GM04503 (cell line): ENCODE measurements around the gene MROH7.

ENCODE experiments used
- DNase-seq: peaks from one replicate; pipeline ENCODE4 v3.0.0-alpha.2; 2012; ENCODE audit warnings: low read depth

The MROH7 gene

DNA sequence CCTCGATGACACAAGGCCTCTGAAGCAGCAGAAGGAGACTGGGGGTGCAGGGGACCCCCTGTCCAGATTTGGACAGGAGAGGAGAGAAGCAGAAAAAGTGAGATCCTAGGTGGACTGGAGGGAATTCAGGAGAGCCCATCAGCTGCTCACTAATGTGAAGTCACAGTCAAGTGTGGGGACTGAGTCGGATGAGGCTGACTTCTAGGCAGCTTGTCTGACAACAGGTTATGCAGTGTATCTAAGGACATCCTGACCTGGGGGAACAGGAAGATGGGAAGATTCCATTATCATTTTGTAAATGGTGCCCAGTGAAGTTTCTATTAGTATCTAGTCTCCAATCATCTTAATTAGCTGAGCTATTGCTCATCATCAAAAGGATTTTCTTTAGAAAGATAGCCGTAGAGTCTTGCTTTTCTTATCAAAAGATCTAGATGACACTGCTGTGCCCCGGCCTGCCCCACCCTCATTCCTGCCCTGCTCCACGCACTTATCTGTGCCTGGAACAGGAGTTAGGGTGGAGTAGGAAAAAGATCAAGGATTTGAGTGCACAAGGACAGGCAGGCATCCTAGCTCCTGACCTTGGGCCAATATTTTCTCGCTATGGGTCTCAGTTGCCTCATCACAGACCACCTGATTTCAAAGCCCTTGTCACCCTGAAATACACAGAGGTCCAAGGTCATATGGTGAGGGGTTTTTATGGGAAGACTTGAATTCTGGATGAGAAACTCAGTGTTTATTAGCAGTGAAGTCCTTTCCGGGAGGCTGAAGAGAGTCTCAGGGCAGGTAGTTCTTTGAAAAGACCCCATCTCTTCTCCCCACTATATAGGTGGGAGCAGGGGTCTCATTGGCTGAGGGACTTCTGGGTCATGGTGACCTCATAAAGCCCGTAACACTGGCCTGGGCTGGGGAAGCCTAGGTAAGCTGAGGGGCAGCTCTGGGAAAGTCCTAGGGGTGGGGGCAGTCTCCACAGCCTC is at the start of gene MROH7:
Gene MROH7 (plus strand): TSS at position 924 of the 974 bp plus-strand sequence. CDS start 11,141 bp downstream, outside the sequence.
- DNase-seq: no peak

DNA sequence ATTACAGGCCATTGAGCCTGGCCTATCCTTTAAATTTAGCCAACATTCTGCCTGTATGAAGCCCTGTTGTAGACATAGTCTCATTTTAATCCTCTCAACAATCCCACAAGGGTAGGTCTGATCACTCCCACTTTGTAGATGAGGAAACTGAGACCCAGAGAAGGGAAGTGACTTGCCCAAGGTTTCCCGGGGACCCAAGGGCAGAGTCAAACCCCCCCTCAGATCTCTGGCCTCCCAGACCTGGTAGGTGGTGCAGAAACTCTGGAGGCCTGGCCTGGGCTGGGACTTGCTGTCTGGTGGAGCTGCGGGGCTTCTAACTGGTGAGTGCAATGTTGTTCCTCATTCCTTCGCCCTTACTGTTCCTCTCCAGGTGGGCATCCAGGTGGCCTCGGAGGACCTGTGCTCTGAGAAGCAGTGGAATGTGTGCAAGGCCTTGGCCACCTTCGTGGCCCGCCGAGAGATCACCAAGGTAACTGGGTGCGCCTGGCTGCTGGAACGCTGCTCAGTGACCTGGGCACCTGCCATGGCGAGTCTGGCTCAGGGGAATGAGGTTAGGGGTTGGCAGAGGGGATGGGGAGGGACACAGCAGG is 47.9 kb upstream of the MROH7 start:
- no peak for DNase-seq

DNA sequence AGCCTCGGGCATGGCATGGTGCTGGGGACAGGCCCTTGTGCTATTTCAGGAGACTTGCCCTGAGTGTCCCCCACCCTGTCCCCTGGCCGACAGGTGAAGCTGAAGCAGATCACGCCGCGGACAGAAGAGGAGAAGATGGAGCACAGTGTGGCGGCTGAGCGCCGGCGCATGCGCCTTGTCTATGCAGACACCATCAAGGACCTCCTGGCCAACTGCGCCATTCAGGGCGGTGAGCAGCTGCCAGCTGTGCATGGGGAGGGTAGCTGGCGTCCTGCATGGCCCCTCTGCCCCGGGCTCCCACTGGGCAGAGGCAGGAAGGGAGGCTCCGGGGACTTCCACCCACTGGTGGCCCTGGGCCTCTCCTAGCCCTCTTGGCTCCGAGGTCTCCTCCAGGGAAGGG is 47.1 kb upstream of the MROH7 start:
- DNase-seq: no peak

DNA sequence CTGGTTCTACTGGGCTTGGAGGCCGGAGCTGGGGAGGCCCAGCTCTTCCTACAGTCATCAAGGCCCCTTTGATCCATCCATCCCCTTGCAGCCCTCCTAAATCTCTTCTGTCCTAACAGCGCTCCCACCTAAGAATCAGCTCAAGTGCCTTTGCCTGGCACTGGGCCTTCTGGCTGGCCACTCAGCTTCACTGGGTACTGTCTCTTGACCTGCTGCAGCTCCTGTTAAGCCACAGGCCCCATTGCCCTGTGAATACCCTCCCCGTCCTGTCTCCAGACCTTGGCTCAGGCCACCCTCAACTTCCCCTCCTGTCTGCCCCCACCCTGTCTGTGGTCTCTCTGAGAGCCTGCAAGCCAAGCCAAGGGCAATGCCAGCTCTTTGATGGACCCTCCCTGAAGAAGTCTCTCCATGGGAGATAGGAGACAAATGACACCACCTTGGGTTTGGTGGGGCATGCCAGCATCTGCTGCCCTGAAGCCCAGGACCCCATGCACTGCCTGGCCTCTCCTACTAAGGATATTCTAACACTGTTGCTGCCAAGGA is 45.6 kb upstream of the MROH7 start:
- no peak for DNase-seq

DNA sequence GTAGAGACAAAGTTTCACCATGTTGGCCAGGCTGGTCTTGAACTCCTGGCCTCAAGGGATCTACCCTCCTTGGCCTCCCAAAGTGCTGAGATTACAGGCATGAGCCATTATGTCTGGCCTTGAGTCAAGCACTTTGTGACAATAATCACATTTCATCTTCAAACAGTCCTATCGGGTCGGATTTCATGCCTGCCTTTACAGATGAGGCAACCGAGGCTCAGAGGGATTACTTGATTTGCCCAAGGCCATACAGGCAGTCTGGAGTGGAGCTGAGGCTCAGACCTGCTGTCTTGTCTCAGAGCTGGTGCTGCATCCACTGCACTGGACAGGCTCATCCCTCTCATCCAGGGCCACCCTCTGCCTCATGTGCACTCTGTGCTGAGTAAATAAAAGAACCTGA is 44.8 kb upstream of the MROH7 start:
- no peak for DNase-seq

DNA sequence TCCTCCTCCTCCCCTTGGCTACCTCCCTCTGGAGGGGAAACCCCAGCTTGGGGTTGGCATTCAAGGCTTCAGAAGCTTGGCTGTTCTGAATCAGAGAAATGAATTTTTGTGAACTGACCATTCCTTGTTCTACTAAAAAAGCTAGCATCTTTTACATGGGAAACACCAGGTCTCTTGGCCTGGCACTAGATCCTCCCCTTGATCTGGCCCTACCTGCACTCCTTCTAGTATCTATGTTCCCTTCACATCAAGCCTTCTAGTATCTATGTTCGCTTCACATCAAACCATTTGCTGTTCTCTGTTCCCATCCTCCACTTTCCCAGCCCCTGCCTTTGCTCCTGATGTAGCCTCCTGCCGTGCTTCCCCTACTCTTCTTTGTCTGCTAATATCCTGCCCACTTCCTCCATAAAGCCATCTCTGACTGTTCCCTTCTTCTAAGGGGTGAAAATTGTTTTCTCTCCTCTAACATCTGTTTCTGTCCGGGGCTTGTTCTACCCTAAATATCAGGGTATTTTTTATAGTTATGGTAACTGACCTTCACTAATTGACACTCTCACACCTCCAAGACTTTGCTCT is 44.0 kb upstream of the MROH7 start:
- DNase-seq: no peak

DNA sequence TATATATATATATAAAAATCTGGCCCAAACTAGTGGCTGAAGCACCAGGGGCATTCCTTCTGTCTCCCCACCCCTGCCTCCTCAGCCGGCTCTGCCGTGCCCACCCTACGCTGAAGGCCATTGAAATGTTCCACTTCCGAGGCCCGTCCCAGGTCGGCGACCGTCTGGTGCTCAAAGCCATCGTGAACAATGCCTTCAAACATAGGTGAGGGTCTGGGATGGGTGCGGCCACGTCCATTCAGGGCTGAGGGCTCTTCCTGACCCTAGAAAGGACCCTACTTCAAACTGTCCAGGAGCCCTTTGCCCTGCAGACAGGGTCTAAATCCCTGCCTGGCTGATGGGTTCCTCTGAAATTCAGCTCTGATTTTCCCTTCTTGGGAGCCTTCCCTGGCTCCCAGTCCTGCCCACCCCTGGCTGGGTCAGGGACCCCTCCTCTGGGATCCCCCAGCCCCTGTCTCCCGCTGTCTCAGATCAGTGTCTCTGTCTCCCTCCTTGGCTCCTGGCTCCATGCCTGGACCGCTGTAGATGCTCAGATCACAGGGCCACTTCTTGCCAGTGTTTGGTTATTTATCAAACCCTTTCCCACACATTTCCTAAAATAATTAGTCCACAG is 42.3 kb upstream of the MROH7 start:
- no peak for DNase-seq

DNA sequence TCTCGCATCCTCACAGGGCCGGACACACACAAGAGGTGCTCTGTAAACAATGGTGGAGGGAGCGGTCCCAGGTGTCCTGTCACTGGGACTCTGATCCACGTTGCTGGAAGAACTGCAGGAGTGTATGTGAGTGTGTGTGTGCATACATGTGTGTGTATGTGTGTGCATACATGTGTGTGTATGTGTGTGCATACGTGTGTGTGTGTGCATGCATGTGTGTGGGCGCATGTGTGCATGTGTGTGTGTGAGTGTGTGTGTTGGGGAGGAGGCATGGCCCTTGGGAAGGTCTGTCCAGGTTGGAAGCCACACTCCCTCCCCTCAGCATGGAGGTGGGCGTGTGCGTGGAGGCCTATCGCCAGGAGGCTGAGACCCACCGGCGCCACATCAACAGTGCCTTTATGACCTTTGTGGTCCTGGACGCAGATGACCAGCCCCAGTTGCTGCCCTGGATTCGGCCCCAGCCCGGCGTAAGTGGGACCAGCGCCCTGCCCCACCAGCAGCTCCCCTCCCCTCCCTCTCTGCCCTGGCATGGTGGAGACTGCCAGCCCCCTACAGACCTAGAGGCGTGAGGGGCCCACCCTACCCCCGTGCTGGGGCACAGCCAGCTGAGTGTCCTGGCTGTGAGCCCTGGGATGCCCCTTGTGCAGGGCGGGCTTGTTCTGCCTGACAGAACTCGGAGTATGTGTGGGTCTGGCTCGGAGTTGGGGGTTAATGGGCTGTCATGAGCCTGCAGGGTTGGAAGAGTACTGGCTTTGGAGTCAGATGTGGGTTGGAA is 40.5 kb upstream of the MROH7 start:
- DNase-seq: no peak

DNA sequence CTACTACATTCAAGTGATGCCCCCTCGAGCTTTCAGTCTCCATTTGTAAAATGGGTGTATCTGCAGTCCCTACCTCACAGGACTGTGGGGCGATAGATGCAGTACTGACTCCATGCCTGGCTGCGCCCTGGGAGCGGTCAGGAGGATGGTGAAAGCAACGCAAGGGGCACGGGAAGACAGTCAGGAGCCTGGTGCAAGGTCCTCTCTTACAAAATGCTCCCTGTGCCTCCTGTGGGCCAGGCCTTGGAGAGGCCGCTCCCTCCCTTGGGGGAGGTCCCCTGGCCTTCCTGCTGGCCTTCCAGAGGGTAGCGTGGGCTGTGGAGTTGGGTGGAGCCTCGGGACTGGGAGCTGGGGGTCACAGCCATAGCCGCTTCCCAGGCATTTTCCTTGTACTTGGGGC is 39.9 kb upstream of the MROH7 start:
- no peak for DNase-seq

DNA sequence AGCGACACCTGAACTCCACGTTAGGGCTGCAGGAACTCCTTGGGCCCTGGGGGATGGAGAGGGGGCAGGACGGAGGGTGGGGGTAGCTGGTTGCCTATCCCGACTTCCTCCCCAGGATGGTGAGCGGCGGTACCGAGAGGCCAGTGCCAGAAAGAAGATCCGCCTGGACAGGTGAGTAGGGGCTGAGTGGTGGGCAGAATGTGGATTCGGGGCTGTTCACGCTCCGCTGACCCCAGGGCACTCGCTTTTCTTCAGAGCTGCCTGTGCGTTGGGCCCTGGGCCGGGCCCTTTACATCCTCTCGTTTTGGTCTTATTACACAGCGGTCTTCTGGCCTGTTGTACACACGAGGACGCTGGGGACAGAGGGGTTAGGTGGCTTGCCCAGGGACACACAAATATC is 39.0 kb upstream of the MROH7 start:
- DNase-seq: no peak

DNA sequence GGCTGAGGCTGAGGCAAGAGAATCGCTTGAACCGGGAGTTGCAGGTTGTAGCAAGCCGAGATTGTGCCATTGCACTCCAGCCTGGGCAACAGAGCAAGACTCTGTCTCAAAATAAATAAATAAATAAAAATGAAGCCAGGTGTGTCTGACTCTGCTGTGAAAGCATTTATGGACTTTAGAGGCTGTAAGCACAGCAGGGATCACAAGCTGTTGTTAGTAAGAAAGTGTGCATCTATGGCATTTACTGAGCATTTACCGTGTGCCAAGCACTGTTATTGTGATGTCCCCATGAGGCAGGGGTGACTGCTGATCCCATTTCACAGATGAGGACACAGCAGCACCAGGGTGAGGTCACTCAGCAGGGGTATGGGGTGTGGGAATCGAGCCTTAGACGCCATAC is 38.3 kb upstream of the MROH7 start:
- DNase-seq: no peak

DNA sequence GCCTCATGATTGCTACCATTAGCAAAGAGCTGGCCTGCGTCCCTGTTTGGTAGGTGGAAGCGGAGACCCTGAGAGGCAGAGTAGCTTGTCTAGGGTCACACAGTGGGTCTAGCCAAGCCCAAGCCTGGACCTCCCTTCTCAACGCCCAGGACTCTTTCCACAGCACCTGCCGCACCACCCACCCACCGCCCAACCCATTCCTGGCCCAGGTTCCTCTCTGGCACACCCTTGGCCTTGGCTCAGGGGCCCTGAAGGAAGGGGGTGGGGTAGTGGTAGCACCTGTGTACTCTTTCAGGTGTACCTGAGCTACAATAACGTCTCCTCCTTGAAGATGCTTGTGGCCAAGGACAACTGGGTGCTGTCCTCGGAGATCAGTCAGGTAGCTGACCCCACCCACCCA is 37.5 kb upstream of the MROH7 start:
- no peak for DNase-seq

DNA sequence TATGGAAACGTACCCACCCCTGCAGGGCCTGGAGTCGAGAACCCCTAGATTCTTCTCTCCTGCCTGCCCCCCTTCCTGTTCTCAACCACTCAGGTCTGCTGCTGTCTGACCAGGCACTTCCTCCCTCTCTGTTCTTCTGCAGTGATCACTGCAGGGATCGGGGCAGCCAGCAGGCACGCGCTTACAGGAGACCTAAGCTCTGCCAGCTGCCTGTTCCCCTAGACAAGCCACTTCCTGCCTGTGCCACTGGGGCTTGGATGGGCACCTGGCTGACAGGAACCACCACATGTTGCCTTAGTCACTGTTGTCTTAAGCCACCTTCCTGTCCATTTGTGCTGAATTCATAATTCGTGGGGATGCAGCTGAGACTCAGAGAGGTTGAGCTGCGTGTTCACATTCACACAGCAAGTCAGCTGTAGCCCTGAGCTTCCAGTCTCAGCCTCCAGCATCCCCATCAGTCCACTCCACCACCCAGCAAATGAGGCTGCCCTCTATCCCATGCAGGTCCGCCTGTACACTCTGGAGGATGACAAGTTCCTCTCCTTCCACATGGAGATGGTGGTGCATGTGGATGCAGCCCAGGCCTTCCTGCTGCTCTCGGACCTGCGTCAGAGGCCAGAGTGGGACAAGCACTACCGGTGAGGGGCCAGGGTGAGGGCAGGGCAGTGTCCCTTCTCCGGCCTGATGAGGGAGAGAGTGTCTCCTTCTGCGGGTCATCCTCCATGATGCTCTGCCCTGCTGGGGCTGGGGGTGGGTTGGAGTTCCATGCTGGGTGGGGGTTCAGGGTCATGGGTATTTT is 36.8 kb upstream of the MROH7 start:
- DNase-seq: no peak

DNA sequence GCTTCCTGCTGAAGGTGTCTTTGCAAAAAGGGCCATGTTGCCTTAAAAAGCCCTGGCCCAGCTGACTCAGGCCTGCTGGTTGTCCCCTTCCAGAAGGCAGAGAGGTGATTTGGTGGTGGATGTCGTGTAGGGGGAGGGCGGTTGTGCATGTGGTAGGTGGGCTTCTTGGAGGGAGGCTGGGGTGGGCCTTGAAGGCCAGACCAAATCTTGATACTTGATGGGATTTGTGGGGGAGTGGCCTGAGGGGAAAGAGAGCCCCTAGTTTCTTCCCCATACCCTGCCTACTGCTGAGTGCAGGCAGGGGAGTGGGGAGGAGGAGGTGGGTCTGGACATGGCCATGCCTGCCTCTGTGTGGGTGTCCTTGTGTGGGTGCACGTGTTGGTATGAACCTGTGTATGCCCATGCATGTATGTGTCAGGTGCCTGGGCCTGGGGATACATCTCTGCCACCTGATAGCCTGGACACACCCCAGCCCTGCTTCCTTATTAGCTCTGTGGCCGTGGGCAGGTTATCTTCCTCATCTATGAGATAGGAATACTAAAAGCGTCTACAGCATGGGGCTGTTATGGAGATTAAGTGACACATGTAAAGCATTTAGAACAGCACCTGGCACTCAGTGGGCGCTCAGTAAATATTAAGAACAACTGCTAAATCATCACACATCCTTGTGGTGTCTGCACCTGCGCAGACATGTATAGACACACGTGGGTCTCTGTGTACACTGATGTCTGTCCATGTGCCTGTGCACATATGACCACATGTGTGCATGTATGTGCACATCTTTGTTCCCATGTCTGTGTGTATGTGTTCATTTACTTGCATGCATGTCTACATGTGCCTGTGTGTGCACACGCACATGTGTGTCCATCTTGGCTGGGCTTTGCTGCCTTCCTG is 35.2 kb upstream of the MROH7 start:
- no peak for DNase-seq

DNA sequence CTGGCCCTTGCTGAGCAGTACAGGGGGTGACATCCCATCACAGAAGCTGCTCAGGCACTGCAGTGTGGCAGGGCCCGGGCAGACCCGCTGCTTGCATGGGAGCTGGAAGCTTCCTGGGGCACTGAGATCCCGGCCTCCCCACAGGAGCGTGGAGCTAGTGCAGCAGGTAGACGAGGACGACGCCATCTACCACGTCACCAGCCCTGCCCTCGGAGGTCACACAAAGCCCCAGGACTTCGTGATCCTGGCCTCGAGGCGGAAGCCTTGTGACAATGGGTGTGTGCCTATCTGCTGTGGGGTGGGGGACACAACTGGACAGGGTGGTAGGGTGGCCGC is 34.6 kb upstream of the MROH7 start:
- no peak for DNase-seq

DNA sequence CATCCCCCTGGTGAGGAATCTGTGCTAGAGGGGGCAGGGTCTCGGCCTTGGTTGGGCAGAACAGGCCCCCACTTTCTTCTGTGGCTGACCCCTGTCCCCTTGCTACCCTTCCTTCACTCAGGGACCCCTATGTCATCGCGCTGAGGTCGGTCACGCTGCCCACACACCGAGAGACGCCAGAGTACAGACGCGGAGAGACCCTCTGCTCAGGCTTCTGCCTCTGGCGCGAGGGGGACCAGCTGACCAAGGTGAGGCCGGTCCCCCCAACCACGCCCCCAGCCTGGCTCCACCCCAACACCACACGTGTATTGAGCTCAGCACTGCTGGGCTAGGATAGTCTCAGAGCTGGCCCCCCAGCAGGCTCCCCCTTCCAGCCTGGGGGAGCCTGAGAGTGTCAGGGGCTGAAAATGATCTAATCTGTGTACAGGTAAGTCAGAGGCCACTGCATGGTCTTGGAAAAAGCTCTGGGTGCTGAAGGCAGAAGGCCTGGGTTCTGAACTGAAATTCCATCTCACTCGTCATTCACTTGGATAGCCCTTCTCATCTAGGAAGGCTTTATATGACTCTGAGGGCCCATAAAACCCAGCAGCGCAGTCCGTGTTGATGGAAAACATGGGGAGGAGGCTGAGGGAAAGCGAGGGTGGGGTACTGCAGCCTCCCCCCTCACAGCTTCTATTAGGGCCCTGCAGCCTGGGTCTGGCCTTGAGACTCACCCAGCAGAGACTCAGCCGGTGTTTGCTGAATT is 33.6 kb upstream of the MROH7 start:
- DNase-seq: no peak

DNA sequence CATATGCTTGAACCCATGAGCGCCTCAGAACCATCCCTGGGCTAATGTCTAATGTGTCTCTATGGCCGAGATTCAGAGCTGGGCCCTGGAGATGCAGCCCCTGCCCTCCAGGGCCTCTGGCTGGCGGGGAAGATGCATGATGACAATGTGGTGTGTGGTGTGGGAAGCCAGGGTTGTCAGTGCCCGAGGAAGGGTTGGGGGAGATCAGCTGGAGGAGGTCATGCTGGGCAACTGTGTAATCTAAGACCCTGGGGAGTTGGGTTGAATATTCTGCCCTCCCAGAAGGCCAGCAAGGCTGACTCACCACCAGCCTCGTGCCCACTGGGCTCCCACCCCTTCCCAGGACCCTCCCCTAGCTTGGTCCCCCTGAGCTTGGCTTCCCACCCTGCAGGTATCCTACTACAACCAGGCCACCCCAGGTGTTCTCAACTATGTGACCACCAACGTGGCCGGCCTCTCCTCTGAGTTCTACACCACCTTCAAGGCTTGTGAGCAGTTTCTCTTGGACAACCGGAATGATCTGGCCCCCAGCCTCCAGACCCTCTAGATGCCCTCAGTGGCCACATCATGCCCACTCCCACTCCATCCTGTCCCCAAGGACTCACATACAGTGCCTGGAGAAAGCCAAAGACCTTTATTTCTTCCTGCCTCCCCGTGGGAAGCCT is 32.9 kb upstream of the MROH7 start:
- DNase-seq: no peak

DNA sequence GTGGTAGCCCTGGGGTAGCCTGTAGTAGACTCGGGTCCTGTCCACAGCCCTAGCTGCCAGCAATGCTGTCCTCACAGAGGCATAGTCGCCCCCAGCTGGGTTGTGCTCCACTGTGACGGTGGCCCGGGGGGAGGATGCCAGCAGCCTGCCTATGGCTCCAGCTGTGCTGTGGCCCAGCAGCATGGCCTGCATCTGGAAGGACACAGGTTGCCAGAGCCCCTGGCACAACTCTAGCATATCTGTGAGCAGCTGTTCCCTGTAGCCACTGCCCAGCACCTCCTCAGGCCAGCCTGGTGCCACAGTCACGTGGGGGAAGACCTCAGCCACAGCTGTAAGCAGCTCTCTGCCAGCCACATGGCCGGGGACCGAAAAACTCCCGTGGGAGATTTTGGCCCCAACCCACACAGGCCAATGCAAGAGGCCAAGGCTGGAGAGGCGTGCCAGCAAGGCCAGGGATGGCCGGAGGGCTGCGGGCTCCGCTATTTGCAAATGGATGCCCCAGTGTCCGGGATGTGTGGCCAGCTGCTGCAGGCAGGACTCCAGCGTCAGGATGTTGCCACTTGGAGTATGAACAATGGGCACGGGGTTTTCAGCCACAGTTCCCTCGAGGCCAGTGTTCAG is 32.2 kb upstream of the MROH7 start:
- no peak for DNase-seq
